HepG2 (cell line): ENCODE measurements around the gene JOSD1. TPM values are rescaled to one million over a fixed set of nuclear protein-coding genes. Genes with fewer than 3 reads are reported as not detected.

Experiments used
- CEBPB ChIP-seq: IDR thresholded peaks from 2 replicates; pipeline ENCODE4 v1.6.1; 2011; ENCODE audit warnings: low read depth, low read length, improper control_type of control experiment, borderline replicate concordance
- EED ChIP-seq: sonication (generic); formaldehyde crosslinking; IDR thresholded peaks from 2 replicates; pipeline ENCODE4 v1.5.0; 2020; ENCODE audit warnings: mild to moderate bottlenecking, missing genetic modification reagents
- ETV5 ChIP-seq: IDR thresholded peaks from 2 replicates; pipeline ENCODE4 v1.6.1; 2018; ENCODE audit warnings: missing biosample characterization, missing genetic modification reagents, inconsistent platforms, borderline replicate concordance
- FOXK2 ChIP-seq: fragments of 450-650 bp; IDR thresholded peaks from 2 replicates; pipeline ENCODE4 v1.6.1; 2016
- GABPA ChIP-seq, 2 experiments: IDR thresholded peaks; 2 replicates each; pipeline ENCODE4 v1.6.1; 2011 to 2016; ENCODE audit warnings: low read depth in 2 of 2, low read length in 1 of 2, missing biosample characterization in 1 of 2, missing genetic modification characterization in 1 of 2
- GFI1 ChIP-seq: sonication (generic); formaldehyde crosslinking; IDR thresholded peaks from 2 replicates; pipeline ENCODE4 v1.5.0; 2020; ENCODE audit warnings: missing genetic modification reagents, mild to moderate bottlenecking, borderline replicate concordance
- HMG20A ChIP-seq: IDR thresholded peaks from 2 replicates; pipeline ENCODE4 v1.6.1; 2016; ENCODE audit warnings: borderline replicate concordance
- KAT2B ChIP-seq: fragments of 150-350 bp; IDR thresholded peaks from 2 replicates; pipeline ENCODE4 v1.6.1; 2014; ENCODE audit warnings: low read depth, low read length, borderline replicate concordance
- MED8 ChIP-seq: sonication (generic); formaldehyde crosslinking; IDR thresholded peaks from 2 replicates; pipeline ENCODE4 v1.8.1; 2023; ENCODE audit warnings: mild to moderate bottlenecking, missing genetic modification reagents; ENCODE audit not compliant: insufficient replicate concordance
- MLLT10 ChIP-seq: sonication (generic); formaldehyde crosslinking; IDR thresholded peaks from 2 replicates; pipeline ENCODE4 v1.4.0; 2020; ENCODE audit warnings: missing genetic modification reagents
- PLRG1 ChIP-seq: fragments of 450-650 bp; conservative IDR thresholded peaks from 2 replicates; pipeline ENCODE4 v1.6.1; 2016
- RFX1 ChIP-seq: fragments of 450-650 bp; IDR thresholded peaks from 2 replicates; pipeline ENCODE4 v1.6.1; 2017
- SOX5 ChIP-seq: IDR thresholded peaks from 2 replicates; pipeline ENCODE4 v1.6.1; 2016; ENCODE audit warnings: borderline replicate concordance
- ZBTB21 ChIP-seq: sonication (generic); formaldehyde crosslinking; IDR thresholded peaks from 2 replicates; pipeline ENCODE4 v1.4.0; 2020; ENCODE audit warnings: missing genetic modification reagents
- ZFP1 ChIP-seq: IDR thresholded peaks from 2 replicates; pipeline ENCODE4 v1.6.1; 2016
- ZNF180 ChIP-seq: sonication (generic); formaldehyde crosslinking; IDR thresholded peaks from 2 replicates; pipeline ENCODE4 v1.4.0; 2020; ENCODE audit warnings: low read depth, missing genetic modification reagents, borderline replicate concordance
- ZNF232 ChIP-seq: sonication (generic); formaldehyde crosslinking; IDR thresholded peaks from 2 replicates; pipeline ENCODE4 v1.4.0; 2020; ENCODE audit warnings: missing genetic modification reagents, borderline replicate concordance
- ZNF709 ChIP-seq: sonication (generic); formaldehyde crosslinking; IDR thresholded peaks from 2 replicates; pipeline ENCODE4 v1.5.0; 2020; ENCODE audit warnings: mild to moderate bottlenecking, missing genetic modification reagents
- polyA plus RNA-seq, 8 experiments: library from polyadenylated mRNA; depleted of rRNA in 3 of 8; stranded (reverse) in 7 of 8; unstranded in 1 of 8; fragments of >200 nt; fragmentation: Illumina TruSeq in 4 of 8; extraction: Trizol in 4 of 8; gene quantifications; 2 replicates each; pipeline versions ENCODE4 v1.2.1 to v1.2.3, GENCODE V29; 2011 to 2016; ENCODE audit warnings: low read depth in 4 of 8, missing spikeins in 1 of 8, mixed read lengths in 1 of 8; ENCODE audit not compliant: insufficient read depth in 1 of 8
- total RNA-seq, 5 experiments: library from RNA; depleted of rRNA; stranded (reverse); fragments of >200 nt; fragmentation: Illumina TruSeq; extraction: Trizol; gene quantifications; 2 replicates each; pipeline ENCODE4 v1.2.3, GENCODE V29; 2016; ENCODE audit warnings: low read depth in 1 of 5
- TF ChIP-seq, protein P1 (sequence below): sonication (generic); formaldehyde crosslinking; IDR thresholded peaks from 2 replicates; pipeline ENCODE4 v1.5.0; 2020; ENCODE audit warnings: missing genetic modification reagents
- TF ChIP-seq, protein P2 (sequence below): sonication (generic); formaldehyde crosslinking; IDR thresholded peaks from 2 replicates; pipeline ENCODE4 v1.4.0; 2020; ENCODE audit warnings: mild to moderate bottlenecking, low read depth, missing genetic modification reagents
- TF ChIP-seq, protein P3 (sequence below): sonication (generic); formaldehyde crosslinking; IDR thresholded peaks from 2 replicates; pipeline ENCODE4 v1.4.0; 2020; ENCODE audit warnings: mild to moderate bottlenecking, missing genetic modification reagents, borderline replicate concordance
- TF ChIP-seq, protein P4 (sequence below): sonication (generic); formaldehyde crosslinking; IDR thresholded peaks from 2 replicates; pipeline ENCODE4 v1.4.0; 2020; ENCODE audit warnings: missing genetic modification reagents, borderline replicate concordance
- TF ChIP-seq, protein P5 (sequence below): sonication (generic); formaldehyde crosslinking; conservative IDR thresholded peaks from 2 replicates; pipeline ENCODE4 v1.4.0; 2020; ENCODE audit warnings: missing genetic modification reagents

The JOSD1 gene
- total and polyA plus RNA-seq, 2 of the 13 experiments (the other 11 are each of a cell fraction or from before 2014, with no cell fraction given), result 31.7 to 38.4 TPM

DNA sequence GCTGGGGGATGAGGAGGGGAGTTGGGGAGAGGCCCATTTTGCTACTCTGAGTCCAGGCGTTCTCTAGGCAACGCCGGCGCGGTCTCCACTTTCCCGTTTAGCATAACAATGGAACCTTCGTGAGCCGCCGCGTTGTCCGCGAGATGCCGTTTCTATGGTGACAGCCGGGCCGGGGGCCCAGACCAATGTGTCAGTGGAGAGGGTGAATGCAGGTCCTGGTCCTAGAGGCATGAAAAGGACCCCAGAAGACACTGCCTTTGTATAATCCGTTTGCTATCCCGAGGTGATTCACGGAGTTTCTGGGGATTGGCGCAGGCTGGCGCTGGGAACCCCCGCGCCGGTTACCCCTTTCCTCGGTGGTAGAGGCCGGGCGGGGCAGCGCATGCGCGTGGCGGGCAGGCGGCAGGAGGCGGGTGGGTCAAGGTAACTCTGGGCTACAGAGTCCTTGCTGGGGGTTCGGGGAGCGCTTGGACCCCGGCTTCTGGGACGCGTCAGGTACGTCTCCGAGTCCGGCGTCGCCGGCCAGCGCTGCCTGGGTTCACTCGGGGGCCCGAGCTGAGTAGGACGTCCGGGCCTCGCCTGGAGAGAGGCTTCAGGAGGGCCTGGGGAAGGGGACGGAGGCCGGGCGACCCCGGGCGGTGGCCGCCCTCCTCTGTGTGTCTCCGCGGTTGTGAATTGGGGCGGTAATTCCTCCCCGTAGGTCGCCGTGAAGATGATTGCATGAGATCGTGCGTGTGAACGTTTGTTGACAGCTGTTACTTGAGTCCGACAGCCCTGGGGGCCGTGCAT lies 44.3 kb downstream of the JOSD1 start, which contains the start of the genes CBY1 and FAM227A (continued):
- TF ChIP-seq ZBTB21 (CRISPR knock-in tag) (no peak), ZFP1 (CRISPR knock-in tag) (no peak), ZNF180 (CRISPR knock-in tag) (no peak), GABPA (IDR thresholded peaks at IDR 0.05; ENCODE audit: low read depth, low read length) (no peak), GABPA (CRISPR knock-in tag; IDR thresholded peaks at IDR 0.05; ENCODE audit: low read depth) (no peak), MED8 (peak; percentile 9), KAT2B (no peak), ETV5 (CRISPR knock-in tag) (no peak), EED (CRISPR knock-in tag) (no peak), RFX1 (peak; percentile 90), SOX5 (CRISPR knock-in tag) (peak; percentile 91), GFI1 (CRISPR knock-in tag) (no peak), FOXK2 (peak; percentile 98), HMG20A (CRISPR knock-in tag) (no peak), CEBPB (no peak), PLRG1 (no peak), MLLT10 (no peak), ZNF232 (0 out of 2 replicates have a peak, but pooled peaks have one; percentile 25), ZNF709 (CRISPR knock-in tag) (peak; percentile 82; the same call in 1 of the 2 replicates)
- TF ChIP-seq, protein P1, sequence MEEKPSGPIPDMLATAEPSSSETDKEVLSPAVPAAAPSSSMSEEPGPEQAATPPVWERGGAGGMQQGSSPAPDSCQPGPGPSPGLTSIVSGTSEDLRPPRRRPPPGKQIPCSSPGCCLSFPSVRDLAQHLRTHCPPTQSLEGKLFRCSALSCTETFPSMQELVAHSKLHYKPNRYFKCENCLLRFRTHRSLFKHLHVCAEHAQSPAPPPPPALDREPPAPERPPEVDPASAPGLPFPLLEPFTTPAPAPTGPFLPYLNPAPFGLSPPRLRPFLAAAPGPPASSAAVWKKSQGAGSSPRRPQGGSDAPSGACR (CRISPR knock-in tag), result no peak
- TF ChIP-seq, protein P2, sequence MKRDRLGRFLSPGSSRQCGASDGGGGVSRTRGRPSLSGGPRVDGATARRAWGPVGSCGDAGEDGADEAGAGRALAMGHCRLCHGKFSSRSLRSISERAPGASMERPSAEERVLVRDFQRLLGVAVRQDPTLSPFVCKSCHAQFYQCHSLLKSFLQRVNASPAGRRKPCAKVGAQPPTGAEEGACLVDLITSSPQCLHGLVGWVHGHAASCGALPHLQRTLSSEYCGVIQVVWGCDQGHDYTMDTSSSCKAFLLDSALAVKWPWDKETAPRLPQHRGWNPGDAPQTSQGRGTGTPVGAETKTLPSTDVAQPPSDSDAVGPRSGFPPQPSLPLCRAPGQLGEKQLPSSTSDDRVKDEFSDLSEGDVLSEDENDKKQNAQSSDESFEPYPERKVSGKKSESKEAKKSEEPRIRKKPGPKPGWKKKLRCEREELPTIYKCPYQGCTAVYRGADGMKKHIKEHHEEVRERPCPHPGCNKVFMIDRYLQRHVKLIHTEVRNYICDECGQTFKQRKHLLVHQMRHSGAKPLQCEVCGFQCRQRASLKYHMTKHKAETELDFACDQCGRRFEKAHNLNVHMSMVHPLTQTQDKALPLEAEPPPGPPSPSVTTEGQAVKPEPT (CRISPR knock-in tag), result no peak
- TF ChIP-seq, protein P3, sequence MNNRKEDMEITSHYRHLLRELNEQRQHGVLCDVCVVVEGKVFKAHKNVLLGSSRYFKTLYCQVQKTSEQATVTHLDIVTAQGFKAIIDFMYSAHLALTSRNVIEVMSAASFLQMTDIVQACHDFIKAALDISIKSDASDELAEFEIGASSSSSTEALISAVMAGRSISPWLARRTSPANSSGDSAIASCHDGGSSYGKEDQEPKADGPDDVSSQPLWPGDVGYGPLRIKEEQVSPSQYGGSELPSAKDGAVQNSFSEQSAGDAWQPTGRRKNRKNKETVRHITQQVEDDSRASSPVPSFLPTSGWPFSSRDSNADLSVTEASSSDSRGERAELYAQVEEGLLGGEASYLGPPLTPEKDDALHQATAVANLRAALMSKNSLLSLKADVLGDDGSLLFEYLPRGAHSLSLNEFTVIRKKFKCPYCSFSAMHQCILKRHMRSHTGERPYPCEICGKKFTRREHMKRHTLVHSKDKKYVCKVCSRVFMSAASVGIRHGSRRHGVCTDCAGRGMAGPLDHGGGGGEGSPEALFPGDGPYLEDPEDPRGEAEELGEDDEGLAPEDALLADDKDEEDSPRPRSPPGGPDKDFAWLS (CRISPR knock-in tag), result no peak
- TF ChIP-seq, protein P4, sequence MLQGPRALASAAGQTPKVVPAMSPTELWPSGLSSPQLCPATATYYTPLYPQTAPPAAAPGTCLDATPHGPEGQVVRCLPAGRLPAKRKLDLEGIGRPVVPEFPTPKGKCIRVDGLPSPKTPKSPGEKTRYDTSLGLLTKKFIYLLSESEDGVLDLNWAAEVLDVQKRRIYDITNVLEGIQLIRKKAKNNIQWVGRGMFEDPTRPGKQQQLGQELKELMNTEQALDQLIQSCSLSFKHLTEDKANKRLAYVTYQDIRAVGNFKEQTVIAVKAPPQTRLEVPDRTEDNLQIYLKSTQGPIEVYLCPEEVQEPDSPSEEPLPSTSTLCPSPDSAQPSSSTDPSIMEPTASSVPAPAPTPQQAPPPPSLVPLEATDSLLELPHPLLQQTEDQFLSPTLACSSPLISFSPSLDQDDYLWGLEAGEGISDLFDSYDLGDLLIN, result no peak
- TF ChIP-seq, protein P5, sequence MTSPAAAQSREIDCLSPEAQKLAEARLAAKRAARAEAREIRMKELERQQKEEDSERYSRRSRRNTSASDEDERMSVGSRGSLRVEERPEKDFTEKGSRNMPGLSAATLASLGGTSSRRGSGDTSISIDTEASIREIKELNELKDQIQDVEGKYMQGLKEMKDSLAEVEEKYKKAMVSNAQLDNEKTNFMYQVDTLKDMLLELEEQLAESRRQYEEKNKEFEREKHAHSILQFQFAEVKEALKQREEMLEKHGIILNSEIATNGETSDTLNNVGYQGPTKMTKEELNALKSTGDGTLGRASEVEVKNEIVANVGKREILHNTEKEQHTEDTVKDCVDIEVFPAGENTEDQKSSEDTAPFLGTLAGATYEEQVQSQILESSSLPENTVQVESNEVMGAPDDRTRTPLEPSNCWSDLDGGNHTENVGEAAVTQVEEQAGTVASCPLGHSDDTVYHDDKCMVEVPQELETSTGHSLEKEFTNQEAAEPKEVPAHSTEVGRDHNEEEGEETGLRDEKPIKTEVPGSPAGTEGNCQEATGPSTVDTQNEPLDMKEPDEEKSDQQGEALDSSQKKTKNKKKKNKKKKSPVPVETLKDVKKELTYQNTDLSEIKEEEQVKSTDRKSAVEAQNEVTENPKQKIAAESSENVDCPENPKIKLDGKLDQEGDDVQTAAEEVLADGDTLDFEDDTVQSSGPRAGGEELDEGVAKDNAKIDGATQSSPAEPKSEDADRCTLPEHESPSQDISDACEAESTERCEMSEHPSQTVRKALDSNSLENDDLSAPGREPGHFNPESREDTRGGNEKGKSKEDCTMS (CRISPR knock-in tag), result no peak
